GM18499 (cell line): ENCODE results near the gene ELOVL2.
"Not testable (repeated sequence)": the region's sequence is repeated elsewhere in the genome, so short reads cannot be mapped to it uniquely, and the experiment has no call there.

Experiments
- ATAC-seq: cut with Tn5 transposase; IDR thresholded peaks from one replicate; pipeline ENCODE4 v1.9.1; 2021; ENCODE audit warnings: moderate number of reproducible peaks; ENCODE audit not compliant: insufficient read depth, unreplicated experiment

Gene ELOVL2

DNA sequence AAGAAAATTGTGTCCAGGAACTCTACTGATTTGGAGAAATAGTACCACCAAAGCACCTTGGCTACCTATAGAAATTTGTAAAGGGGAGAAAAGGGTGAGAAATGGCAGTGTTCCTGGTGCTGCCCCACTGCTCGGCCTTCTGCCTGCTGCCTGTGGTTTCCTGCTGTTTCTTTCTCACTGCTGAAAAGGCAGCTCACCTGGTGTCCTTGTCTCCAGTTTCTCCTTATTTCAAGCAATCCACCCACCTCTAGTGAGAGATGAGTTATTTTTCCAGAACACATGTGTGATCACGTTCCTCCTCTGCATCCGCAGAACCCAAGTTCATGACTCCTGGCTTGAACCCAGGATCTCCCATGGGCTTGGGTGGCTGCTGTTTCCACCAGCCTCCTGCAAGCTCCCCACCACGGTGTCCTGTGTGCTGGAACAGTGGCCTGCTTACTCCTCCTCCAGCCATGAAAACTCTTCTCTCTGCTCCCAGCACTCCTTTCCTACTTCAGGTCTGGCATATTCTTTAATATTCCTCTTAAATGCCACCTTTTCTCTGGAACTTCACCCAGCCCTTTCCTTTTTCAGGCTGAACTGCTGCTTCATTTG is 48.9 kb downstream of the ELOVL2 start:
- no peak for ATAC-seq

DNA sequence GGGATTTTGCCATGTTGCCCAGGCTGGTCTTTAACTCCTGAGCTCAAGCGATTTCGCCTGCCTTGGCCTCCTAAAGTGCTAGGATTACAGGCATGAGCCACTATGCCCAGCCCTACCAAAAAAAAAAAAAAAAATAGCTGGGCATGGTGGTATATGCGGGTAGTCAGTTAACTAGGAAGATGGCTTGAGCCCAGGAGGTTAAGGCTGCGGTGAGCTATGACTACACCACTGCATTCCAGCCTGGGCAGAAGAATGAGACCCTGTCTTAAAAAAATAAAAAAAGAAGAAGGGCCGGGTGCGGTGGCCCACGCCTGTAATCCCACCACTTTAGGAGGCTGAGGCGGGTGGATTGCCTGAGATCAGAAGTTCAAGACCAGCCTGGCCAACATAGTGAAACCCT is 50.2 kb downstream of the ELOVL2 start:
- ATAC-seq, result no peak

DNA sequence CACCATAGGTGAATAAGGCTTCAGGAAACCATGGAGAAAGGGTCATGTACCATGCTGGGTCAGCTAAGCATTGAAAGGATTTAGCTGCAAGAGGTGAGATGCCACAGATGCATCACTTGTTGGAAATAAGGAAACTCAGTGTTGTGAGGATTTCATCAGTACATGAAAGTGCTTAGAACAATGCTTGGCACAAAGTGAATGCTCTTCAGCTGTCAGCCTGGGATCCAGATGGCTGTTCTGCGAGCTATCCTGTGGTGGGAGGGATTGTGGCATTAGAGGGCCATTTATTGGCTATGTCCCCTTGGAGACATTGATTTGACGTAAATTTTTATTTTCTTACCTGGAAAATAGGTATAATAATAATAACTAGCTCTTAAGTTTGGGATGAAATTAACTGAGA is 53.0 kb downstream of the ELOVL2 start:
- no peak for ATAC-seq

DNA sequence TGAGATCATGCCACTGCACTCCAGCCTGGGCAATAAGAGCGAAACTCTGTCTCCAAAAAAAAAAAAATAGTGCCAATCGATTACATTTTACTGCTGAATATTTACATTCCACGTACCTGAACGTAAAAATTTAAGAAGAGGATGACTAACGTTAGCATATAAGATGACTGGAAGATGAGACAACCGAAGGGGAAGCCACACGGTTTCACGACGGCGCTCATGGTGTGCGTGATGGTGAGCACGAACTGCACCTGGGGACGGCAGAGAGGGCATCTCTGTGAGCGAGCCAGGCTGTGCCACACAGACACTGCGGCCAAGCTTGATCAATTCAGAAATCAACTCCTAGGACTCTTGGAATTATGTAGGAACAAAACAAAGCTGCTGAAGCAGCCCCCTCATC is 54.5 kb downstream of the ELOVL2 start:
- no peak for ATAC-seq

DNA sequence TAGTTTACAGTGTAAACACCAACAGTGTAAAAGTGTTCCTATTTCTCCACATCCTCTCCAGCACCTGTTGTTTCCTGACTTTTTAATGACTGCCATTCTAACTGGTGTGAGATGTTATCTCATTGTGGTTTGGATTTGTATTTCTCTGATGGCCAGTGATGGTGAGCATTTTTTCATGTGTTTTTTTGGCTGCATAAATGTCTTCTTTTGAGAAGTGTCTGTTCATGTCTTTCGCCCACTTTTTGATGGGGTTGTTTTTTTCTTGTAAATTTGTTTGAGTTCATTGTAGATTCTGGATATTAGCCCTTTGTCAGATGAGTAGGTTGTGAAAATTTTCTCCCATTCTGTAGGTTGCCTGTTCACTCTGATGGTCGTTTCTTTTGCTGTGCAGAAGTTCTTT is 59.1 kb downstream of the ELOVL2 start:
- ATAC-seq, result not testable (repeated sequence)

DNA sequence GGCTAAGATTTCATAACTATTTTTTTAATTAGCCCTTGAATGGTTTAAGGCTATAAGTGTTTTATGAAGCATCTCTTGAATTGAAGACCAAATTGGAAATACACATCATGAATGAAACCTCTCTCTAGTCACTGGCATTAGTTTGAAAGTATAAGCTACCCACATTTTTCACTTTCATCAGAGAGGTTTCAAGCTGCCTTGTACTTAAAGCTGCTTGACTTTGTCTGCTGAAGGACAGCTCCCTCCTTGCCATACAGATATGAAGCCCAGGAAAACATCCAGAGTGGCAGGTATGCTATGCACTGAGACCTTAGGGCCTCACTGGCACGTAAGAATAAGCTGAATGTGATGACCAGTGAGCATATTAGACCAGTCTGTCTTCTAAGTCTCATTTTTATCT is 62.7 kb downstream of the ELOVL2 start:
- no peak for ATAC-seq

DNA sequence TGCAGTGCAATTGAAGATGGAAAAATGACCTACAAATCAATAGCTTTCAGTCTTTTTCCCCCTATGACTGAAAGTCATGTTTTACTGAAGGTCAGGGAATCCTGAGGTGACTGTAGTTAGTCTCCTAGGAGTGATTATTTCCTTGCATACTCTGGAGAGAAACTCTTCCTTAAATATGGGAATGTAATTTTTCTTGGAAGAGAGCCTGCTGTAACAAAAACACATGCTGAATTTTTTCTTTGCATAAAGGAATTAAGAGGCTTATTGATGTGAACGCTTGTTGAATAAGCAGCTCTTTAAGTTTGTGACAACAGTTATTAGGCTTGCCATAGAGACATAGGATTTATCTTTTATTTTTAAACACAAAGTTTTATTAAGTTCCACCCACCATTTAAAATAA is 64.5 kb downstream of the ELOVL2 start:
- no peak for ATAC-seq

DNA sequence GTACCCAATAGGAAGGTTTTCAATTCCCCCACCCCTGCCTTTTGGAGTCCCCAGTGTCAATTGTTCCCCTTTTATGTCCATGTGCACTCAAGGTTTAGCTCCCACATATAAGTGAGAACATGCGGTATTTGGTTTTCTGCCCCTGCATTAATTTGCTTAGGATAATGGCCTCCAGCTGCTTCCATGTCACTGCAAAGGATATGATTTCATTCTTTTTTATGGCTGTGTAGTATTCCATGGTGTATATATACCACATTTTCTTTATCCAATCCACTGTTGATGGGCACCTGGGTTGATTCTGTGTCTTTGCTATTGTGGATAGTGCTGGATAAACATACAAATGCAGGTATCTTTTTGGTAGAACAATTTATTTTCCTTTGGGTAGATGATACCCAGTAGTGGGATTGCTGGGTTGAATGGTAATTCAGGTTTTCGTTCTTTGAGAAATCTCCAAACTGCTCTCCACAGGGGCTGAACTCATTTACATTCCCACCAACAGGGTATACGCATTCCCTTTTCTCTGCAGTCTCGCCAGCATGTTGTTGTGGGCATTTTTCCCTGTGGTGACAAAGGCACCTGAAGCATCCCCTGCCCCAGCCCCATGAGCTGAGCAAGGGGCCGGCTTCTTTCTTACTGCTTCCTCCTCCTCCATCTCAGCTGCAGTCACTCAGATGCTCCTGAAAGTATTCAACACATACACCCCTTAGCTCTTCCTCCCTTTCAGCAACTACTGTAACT is 66.7 kb downstream of the ELOVL2 start:
- ATAC-seq, result no peak

DNA sequence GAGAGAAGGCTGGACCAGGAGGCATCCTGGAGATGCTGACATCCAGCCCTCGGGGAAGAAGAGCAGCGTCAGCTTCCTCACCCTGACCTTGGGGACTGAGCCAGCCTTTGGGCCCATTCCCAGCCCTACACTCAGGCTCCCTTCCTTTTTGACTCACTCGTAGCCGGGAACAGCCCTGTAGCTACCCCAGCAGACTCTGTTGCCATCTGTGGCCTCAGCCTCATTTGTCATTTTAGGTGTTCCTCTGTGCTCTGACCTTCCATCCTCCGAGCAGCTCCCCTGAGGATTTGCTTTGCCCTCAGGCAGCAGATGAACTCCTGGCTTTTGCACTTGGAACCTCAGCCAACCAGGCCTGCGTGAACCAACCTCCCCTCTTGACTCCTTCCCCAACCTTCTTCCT is 67.5 kb downstream of the ELOVL2 start:
- no peak for ATAC-seq

DNA sequence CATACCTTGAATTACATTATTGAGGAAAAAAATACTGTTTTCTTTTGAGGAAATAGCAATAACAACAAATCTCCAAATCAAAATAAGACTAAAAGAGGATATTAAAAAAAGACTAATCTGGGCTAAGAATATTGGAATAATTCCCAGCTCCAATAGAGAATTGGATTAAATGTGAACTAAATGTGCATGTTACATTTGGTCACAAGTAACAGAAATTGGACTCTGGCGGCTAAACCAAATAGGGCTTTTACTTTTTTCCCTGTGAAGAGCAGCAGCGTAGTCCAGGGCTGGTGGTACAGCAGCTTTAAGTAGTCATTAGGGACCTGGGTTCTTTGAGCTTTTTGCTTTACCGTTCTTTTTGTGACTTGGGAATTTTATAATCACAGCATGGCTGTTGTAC is 71.9 kb downstream of the ELOVL2 start:
- no peak for ATAC-seq

DNA sequence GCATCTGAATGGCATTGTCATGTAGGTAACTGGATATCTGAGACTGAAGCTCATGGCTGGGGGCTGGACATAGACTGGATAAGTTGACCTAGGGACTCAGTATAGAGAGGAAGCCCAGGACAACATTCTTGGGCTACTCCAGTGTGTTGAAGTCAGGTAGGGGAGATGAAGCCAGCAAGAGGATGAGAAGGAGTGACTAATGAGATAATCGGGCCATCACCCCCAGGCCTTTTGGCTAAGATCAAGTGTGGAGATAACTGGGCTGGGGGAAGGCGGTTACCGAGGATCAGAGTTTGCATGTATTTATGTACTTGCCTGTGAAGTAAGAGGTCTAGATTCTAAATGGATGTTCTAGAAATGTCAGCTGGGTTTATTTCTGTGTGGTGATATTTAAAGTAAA is 73.4 kb downstream of the ELOVL2 start:
- ATAC-seq, result no peak

DNA sequence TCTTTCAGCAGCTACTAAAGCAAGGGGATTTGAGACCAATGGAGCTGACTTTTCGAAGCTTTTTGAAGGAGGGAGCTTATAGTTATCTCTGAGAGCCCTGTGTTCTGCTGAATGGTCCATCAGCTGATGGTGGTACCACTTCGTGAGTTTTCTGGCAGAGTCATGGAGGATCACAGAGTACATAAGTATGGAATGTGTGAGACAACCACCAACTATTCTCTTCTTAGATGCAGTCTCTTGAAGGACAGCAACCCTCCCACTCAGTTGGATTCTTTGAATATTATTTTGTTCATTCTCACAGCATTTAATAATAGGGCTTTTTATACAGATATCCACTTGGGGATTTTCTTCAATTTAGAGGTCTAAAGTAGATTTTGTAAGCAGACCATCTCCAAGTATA is 75.3 kb downstream of the ELOVL2 start:
- no peak for ATAC-seq

DNA sequence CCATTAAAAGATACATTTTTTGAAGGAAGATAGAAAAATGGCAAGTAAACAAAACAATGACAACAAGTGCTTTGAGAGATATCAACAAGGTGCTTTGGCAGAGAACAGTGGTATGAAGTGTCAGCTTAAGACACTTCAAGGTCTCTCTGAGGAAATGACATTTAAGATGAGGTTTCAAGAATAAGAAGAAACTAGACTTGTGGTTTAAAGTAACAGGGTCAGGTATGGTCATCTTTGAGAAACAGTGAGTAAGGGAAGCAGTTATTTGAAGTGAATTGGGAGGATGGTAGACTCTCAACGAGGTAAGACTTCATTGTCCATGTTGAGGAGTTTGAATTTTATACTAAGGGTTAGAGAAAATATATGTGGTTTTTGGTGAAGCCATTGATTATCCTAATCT is 79.4 kb downstream of the ELOVL2 start:
- peak; percentile 68 for ATAC-seq

DNA sequence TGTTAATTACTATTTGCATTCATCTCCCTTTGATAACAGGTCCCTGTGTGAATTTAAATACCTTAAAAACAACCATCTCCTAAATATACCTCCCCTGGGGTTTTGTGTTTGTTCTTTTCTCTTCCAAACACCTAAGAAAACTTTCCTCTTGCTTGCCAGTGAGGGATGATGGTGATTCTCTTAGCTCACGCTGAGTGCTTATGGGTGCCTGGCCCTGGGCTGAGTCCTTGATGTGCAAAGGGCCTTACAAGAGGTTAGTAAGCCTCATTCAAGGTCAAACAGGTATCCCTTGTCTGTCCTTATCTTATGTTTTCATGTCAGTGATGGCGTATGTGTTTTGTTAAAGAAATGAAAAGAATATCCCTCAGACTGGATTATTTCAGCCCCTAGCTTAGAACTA is 81.0 kb downstream of the ELOVL2 start:
- ATAC-seq, result no peak

DNA sequence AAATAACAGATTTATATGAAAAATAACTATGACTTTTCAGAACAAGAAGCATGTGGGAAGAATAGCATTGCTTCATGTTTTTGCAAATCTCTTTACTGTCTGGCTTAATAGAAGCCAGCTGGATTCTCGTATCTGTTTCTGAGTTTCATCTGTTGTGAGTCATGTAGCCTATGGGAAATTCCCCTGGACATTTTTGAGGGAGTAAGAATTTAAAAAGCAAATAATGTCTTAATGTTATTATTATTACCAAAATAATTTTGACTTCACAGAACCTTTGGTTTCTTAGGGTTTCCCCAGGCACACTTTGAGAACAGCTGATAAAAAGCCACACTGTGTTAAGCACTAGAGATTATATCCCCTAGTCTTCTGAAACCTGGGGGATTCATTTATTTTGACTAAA is 81.4 kb downstream of the ELOVL2 start:
- ATAC-seq, result no peak

DNA sequence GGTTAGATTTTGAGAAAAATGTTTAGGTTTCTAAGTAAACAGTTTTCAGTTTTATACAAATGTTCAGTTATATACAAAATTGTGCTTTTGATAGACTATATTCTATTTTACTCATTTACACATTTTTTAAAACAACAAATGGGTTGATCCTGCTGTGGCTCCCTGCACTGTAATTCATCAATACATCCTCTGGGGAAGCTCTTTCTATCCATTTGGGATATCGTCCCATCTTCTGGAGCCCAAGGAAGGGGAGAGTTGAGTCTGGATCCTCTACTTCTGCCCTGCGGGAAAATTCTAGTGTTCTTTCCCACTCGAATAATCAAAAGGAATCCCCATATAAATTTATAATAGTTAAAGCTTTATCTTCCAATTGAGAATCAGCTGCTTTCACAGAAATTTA is 82.3 kb downstream of the ELOVL2 start:
- ATAC-seq, result no peak

DNA sequence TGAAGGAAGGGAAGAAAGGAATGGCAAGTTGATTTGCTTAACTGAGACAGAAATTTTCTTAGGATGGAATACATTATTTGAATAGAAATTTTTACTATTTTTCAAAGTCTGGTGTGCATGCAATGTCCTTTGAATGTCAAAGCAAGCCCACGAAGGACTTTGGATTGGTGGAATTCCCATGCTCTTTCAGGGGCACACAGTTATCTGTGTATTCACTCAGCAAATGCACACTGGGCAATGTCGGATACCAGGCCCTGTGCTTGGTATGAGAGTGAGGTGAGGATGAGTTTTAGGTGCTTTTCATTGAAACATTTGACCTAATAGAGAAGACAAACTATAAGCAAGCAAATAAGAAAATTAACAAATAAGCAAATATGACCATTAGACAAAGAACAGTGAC is 83.9 kb downstream of the ELOVL2 start:
- ATAC-seq, result no peak

DNA sequence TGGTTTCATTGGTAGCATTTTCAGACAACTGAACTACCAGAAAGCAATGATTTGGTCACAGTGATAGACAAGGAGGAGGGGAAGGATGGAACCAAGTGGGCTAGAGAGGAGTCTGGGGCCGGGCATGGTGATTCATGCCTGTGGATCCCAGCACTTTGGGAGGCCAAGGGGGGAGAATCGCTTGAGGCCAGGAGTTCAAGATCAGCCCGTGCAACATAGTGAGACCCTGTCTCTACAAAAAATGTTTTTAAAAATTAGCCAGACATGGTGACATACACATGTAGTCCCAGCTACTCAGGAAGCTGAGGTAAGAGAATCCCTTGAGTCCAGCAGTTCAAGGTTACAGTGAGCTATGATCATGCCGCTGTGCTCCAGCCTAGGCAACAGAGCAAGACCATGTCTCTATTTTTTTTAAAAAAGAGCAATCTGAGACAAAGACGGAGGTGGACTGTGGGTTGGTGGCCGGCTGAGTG is 86.7 kb downstream of the ELOVL2 start:
- no peak for ATAC-seq

DNA sequence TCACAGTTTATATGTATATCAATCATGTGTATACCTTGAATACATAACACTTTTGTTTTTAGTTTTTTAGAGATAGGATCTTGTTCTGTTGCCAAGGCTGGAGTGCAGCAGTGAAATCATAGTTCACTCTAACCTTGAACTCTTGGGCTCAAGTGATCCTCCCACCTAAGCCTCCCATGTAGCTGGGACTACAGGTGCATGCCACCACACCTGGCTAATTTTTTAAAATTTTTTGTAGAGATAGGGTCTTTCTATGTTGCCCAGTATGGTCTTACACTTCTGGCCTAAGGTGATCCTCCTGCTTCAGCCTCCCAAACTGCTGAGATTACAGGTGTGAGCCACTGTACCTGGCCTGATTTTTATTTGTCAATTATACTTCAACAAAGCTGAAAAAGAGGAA is 87.3 kb downstream of the ELOVL2 start:
- no peak for ATAC-seq

DNA sequence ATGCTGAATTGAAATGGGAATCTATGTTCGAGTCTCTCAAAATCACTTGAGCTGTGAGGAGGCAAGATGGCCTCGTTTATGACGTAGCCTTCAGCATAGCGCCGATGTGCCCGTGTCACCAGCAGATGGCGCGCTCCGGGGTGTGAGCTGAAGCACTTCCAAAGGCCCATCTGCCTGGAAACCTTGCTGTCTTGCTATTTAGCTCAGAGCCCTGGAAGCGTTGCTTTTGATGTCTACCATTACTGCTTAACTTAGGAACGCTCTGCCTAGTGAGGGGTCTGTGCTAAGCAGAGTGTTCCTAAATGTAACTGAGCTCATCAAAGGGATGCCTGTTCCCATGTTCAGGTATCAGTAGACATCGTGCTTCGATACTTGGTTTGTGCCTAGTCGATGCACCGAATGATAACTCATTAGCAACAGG is 89.5 kb downstream of the ELOVL2 start:
- ATAC-seq, result no peak

DNA sequence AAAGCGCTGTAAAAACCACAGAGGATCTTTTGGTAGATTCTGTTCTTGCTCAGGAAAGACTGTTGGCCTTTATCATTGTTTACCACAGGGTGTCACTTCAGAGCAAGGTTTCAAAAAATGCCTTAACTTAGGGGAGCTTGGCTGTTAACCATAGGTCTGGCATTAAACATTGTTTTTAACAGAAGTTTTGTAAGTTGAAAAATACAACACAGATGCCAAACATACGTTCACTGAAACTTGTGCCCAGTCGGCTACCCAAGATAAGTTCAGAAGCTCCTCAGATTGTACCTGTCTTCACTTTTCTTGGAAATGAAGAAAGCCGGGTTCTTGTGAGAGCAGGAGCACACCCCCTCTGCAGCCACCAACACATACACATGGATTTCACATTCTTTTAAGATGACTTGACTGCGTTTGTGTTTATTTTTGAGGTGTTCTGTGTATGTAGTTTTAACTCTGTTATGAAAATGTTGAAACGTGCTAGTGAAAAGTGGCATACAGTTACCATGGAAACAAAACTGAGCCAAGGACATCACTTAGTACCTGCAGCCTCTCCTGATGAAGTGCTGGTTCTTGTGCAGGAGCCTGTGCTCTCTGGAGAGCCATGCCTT is 92.3 kb downstream of the ELOVL2 start:
- no peak for ATAC-seq
